CD4-positive, alpha-beta T cell (primary cell): ENCODE data around the gene RAMP1. TPM values are rescaled to one million over a fixed set of nuclear protein-coding genes. Genes with fewer than 3 reads are reported as not detected.

Experiments used
- ATAC-seq: fragments of 200-7000 bp; cut with Tn5 transposase; one replicate; pipeline ENCODE4 v1.10.0; 2022; ENCODE audit warnings: mild to moderate bottlenecking; ENCODE audit not compliant: poor library complexity
- CTCF ChIA-PET: fragments of 350-600 bp; sonication (Branson Sonifier 250); formaldehyde crosslinking; loops from one replicate; lab custom pipeline; 2021; ENCODE audit warnings: antibody characterized with exemption, inconsistent platforms; lab: Charles Lee
- POLR2A ChIA-PET: fragments of 350-600 bp; sonication (Branson Sonifier 250); formaldehyde crosslinking; loops from one replicate; lab custom pipeline; 2021; ENCODE audit warnings: antibody characterized with exemption, inconsistent platforms; lab: Charles Lee
- DNase-seq, 14 experiments: peaks; one replicate each; pipeline ENCODE4 v3.0.0-alpha.2; 2013 to 2020; ENCODE audit warnings: mixed read lengths in 2 of 14
- H3K27ac ChIP-seq, 2 donors: one replicate each; pipeline versions ENCODE4 v1.5.1 to v1.7.0; 2013; ENCODE audit warnings: low read length in 2 of 2, low read depth in 1 of 2, mild to moderate bottlenecking in 1 of 2
- H3K27me3 ChIP-seq, 2 experiments: 1 replicate in 1 of 2; 2 replicates in 1 of 2; pipeline versions ENCODE4 v1.6.1 to v1.7.0; 2013; ENCODE audit warnings: low read length in 2 of 2, control low read depth in 1 of 2, mild to moderate bottlenecking in 1 of 2, moderate library complexity in 1 of 2; ENCODE audit not compliant: insufficient read depth in 2 of 2, control insufficient read depth in 1 of 2
- H3K36me3 ChIP-seq: one replicate; pipeline ENCODE4 v1.6.1; 2013; ENCODE audit warnings: low read length, control low read depth; ENCODE audit not compliant: insufficient read depth
- H3K4me1 ChIP-seq: one replicate; pipeline ENCODE4 v1.6.1; 2013; ENCODE audit warnings: low read length, control low read depth; ENCODE audit not compliant: insufficient read depth
- H3K4me3 ChIP-seq: one replicate; pipeline ENCODE4 v1.5.1; 2013; ENCODE audit warnings: mild to moderate bottlenecking, low read length, moderate library complexity
- H3K9me3 ChIP-seq, 2 experiments: 1 replicate in 1 of 2; 2 replicates in 1 of 2; pipeline versions ENCODE4 v1.6.1 to v1.7.0; 2013; ENCODE audit warnings: low read length in 2 of 2, mild to moderate bottlenecking in 2 of 2, control low read depth in 1 of 2, moderate library complexity in 1 of 2; ENCODE audit not compliant: control insufficient read depth in 1 of 2, insufficient read depth in 1 of 2
- H3K27ac Mint-ChIP-seq: one replicate; pipeline ENCODE4 v1.8.0; 2020; ENCODE audit warnings: mixed read lengths
- H3K27me3 Mint-ChIP-seq: one replicate; pipeline ENCODE4 v1.8.0; 2021; ENCODE audit warnings: mixed read lengths
- H3K36me3 Mint-ChIP-seq: one replicate; pipeline ENCODE4 v1.8.0; 2021; ENCODE audit warnings: low read depth, mixed read lengths
- H3K4me1 Mint-ChIP-seq: one replicate; pipeline ENCODE4 v1.8.0; 2021; ENCODE audit warnings: low read depth, mixed read lengths
- H3K4me3 Mint-ChIP-seq: one replicate; pipeline ENCODE4 v1.8.0; 2020; ENCODE audit warnings: mild to moderate bottlenecking, mixed read lengths
- H3K9me3 Mint-ChIP-seq: one replicate; pipeline ENCODE4 v1.8.0; 2020; ENCODE audit warnings: mixed read lengths
- CTCF ChIP-seq: fragments of 200-600 bp; IDR thresholded peaks from one replicate; pipeline ENCODE4 v1.8.0; 2022; ENCODE audit warnings: antibody characterized with exemption, mild to moderate bottlenecking
- intact Hi-C, 2 experiments: fragments of 100-400 bp; cut with DNase I in 1 of 2; cut with micrococcal nuclease in 1 of 2; formaldehyde crosslinking; loops; one replicate each; pipeline versions ENCODE4 v1.15.1 to v1.9.0; 2023 to 2025; cut with DNase I, micrococcal nuclease
- total RNA-seq, 174 experiments: library from RNA in 2 of 174; stranded (reverse) in 2 of 174; gene quantifications; one replicate each; pipeline ENCODE4 v1.2.3 and lab custom pipeline; 2021 to 2026

RAMP1 gene
- total RNA-seq, 2 experiments from 2014 or later = not detected

- no peak overlapping the region for H3K27ac Mint-ChIP-seq
- Histone ChIP-seq H3K27ac (no peak overlapping the region), H3K36me3 (no peaks in the 10 kb centered on the region), H3K27me3 (no peaks in the 10 kb centered on the region), H3K4me3 (no peak overlapping the region), H3K4me1 (peaks cover 6% of the 10 kb centered on the region), H3K9me3 (peaks cover 4 to 7% of the 10 kb centered on the region in 2 experiments)
- no peaks in the 10 kb centered on the region for H3K36me3 Mint-ChIP-seq
- H3K27me3 Mint-ChIP-seq = no peaks in the 10 kb centered on the region
- H3K4me1 Mint-ChIP-seq = peaks cover 11% of the 10 kb centered on the region
- ATAC-seq (no peak), DNase-seq (no peak)
- ChIA-PET POLR2A (no interaction called here), CTCF (no interaction called here)
- no peak overlapping the region for H3K4me3 Mint-ChIP-seq
- intact Hi-C loops = no loop called here
- TF ChIP-seq CTCF = no peak
- H3K9me3 Mint-ChIP-seq = peaks cover 5% of the 10 kb centered on the region
These were observed 51.3 kb downstream of the RAMP1 start for GRCh38 chr2:237910576-237911362.

GRCh38 chr2:237911363-237912017 lies 52.1 kb downstream of the RAMP1 start:
- intact Hi-C loops = no loop called here

More at GRCh38 chr2:237911363-237912017, 52.1 kb downstream of the RAMP1 start:
- Histone ChIP-seq H3K4me1 (no peaks in the 10 kb centered on the region), H3K36me3 (no peaks in the 10 kb centered on the region), H3K27me3 (no peaks in the 10 kb centered on the region), H3K4me3 (no peak overlapping the region), H3K9me3 (peaks cover 4 to 7% of the 10 kb centered on the region in 2 experiments), H3K27ac (no peak overlapping the region)
- DNase-seq (no peak), ATAC-seq (no peak)
- ChIA-PET POLR2A (no interaction called here), CTCF (no interaction called here)
- H3K4me3 Mint-ChIP-seq = no peak overlapping the region
- peaks cover 4% of the 10 kb centered on the region for H3K4me1 Mint-ChIP-seq
- peaks cover 5% of the 10 kb centered on the region for H3K9me3 Mint-ChIP-seq
- H3K27me3 Mint-ChIP-seq = no peaks in the 10 kb centered on the region
- H3K36me3 Mint-ChIP-seq = no peaks in the 10 kb centered on the region
- no peak overlapping the region for H3K27ac Mint-ChIP-seq
- TF ChIP-seq CTCF = no peak
